NCI-H1436 (cell line): ENCODE measurements around the gene ZDHHC19.
"Not testable (repeated sequence)": the region's sequence is repeated elsewhere in the genome, so short reads cannot be mapped to it uniquely, and the experiment has no call there.

Source experiments
- DNase-seq: peaks from one replicate; lab custom pipeline; 2025; lab: John Stamatoyannopoulos, UW

Gene ZDHHC19

DNA sequence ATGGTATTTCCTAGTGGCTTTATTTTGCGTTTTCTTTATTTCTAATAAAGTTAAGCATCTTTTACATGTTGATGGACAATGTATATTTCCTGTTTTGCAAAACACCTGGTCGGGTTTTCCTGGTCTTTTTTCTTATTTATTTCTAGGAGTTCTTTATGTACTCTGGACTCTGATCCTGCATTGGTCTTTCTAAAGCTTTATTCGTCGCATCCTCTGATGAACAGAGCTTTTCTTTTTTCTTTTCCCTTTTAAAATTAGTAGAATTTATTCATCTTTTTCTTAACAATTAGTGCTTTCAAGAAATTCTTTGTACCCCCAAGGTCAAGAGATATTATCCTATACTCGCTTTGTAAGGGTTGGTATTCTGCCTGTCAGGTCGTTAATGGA lies 32.2 kb downstream of the ZDHHC19 start:
- DNase-seq = no peak

DNA sequence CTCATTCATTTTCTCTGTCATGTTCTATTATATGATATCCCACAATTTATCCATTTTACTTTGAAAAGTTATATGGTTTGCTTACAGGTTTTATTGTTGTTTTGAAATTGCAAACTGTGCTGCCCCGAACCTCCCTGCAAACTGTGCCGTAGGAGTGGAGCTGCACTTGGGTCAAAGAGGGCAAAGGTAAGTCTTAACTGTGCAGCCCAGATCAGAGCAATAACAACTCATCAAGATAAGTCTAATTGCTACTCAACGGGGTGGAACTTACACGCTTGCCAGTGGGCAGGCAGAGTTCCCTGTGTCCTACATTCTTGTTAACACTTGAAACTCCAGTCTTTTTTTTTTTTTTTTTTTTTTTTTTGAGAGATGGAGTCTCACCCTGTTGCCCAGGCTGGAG lies 33.2 kb downstream of the ZDHHC19 start:
- no peak for DNase-seq

GRCh38 chr3:196177567-196177966 lies 33.6 kb downstream of the ZDHHC19 start:
- no peak for DNase-seq

GRCh38 chr3:196175722-196176121 lies 35.5 kb downstream of the ZDHHC19 start:
- no peak for DNase-seq

DNA sequence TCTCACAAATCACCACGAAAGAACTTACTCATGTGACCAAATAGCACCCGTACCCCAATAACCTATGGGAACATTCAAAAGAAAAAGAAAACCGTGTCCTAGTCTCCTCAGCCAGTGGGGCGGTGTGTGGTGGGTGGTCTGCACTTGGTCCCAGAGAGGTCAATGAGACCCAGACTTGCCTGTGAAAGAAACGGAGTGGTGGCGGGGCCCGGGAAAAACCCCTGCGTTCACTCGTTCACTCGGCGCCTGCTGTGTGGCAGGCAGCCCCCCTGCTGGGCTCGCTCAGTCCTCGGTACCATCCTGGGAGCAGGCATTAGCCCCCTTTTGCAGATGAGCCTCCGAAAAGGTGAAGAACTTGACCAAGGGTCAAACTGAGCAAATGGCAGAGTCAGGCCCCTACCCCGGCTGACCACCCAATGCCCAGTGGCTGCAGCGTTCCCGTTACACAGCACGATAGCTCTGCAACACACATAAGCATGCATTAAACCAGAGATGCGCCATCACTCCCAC lies 36.0 kb downstream of the ZDHHC19 start:
- no peak for DNase-seq

DNA sequence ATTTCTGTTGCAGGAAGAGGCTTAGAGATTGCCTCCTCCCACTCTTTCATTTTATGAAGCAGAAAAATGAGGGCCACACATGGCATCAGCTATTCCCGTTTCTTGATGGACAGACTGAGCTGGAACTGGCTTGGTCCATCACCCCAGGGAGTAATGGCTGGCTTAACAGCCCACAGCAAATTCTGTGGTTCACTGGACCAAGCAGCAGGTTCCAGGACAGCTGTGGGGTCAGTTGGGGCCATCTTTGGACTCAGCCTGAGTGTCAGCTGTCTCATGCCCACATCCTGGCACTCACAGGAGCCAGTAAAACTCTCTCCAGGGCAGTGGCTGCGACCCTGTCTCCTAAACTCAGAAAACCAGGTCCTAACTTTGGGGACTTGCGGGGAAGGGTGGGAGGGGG lies 36.5 kb downstream of the ZDHHC19 start:
- DNase-seq = no peak

GRCh38 chr3:196170296-196170695 lies 40.9 kb downstream of the ZDHHC19 start:
- not testable (repeated sequence) for DNase-seq

- DNase-seq = no peak
Measured at GRCh38 chr3:196169836-196170240, 41.4 kb downstream of the ZDHHC19 start.

DNA sequence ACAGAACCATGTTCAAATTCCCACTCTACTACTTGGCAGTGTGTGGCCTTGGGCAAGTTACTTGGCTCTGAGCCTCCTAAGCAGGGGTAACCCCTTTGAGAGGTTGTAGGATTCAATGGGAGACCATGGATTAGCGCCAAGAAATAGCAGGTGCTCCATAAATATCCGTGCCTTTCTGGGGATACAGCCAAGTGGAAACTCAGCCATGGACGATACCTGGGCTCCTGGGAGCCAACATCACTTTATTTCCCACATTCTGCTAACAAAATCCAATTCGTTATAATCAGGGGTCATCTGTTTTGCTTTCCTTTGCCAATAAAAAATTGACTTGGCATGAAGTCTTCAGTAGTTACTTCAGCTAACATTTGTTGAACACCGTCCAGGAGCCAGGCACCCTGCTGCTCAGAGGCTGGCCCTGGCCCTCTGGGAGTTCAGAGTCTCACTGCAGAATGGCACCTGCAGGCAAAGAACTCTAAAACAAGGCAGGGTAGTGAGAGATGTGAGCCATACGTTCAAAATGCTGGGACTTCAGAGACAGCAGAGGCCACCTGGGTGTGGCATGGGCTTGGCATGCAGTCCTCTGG lies 42.3 kb downstream of the ZDHHC19 start:
- peak; percentile 27 for DNase-seq

DNA sequence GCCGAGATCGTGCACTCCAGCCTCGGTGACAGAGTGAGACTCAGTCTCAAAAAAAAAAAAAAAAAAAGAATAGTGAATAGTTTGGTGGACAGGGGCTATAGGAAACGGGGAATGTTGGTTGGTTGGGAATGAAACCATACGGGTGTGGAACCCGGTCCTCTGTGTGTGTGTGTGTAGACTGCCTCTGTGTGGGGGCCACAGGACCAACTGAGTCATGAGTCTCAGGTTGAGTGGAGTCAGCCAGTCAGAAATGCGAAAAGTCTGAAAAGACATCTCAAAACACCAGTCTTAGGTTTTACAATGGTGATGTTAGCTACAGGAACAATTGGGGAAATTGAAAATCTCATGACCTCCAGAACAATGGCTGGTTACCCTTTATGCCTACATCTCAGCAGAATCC lies 44.5 kb downstream of the ZDHHC19 start:
- DNase-seq = no peak

- DNase-seq = no peak
Measured at GRCh38 chr3:196165850-196166249, 45.4 kb downstream of the ZDHHC19 start.

GRCh38 chr3:196165006-196165575 lies 46.1 kb downstream of the ZDHHC19 start:
- not testable (repeated sequence) for DNase-seq

GRCh38 chr3:196164576-196164975 lies 46.6 kb downstream of the ZDHHC19 start:
- DNase-seq = no peak

DNA sequence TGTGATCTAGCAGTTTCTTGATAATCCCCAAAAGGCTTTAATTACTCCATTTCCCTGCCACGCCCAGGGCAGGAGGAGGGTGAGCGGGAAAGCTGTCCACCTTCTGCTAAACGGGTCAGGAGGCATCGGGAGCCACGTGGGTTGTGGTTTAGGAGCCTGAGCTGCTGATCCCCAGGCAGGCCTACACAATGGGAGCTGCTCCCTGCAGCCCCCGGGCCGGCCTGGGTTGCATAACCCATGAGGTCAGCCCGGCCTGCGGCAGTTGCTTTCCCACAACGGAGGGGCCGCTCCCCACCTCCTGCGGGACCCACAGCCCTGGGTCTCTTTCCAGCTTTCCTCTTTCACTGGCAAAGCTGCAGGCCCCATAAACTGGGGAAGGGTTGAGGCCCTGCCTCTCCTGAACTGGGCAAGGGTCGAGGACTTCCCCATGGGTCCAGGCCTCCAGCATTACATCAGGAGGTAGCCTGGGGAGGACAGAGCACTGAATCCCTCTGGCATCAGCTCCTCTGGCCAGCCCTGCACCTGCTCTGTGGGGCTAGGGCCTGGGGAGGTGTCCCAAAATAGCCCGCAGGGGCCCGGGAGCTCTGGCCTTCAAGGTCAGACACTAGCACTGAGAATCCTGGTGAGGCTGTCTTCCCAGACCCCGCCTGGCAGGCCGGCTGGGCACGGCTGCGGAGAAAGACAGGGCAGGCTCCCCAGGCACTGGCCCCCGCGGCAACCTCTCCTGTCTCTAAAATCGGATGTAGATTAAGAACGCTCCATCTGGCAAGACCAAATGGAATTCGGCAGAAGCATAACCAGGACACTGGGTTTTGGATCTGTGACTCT lies 47.3 kb downstream of the ZDHHC19 start:
- DNase-seq = no peak

GRCh38 chr3:196163212-196163611 lies 48.0 kb downstream of the ZDHHC19 start:
- DNase-seq = no peak

DNA sequence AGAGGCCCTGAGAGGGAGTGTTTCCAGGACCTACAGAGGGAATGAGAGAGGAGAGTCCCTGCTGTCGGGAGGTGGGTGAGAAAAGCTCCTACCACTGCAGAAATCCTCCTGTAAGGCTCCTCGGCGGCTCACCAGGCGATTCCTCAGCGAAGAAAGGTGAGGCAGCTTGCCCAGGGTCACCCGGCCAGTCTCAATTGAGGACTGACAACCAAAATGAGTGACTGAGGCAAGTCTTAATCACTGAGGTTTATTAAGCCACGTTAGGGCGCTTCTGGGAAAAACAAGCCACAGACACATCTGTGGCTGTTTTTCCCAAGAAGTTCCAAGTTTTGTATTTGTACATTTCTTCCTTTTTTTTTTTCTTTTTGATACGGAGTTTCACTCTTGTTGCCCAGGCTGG lies 48.5 kb downstream of the ZDHHC19 start:
- DNase-seq = no peak

DNA sequence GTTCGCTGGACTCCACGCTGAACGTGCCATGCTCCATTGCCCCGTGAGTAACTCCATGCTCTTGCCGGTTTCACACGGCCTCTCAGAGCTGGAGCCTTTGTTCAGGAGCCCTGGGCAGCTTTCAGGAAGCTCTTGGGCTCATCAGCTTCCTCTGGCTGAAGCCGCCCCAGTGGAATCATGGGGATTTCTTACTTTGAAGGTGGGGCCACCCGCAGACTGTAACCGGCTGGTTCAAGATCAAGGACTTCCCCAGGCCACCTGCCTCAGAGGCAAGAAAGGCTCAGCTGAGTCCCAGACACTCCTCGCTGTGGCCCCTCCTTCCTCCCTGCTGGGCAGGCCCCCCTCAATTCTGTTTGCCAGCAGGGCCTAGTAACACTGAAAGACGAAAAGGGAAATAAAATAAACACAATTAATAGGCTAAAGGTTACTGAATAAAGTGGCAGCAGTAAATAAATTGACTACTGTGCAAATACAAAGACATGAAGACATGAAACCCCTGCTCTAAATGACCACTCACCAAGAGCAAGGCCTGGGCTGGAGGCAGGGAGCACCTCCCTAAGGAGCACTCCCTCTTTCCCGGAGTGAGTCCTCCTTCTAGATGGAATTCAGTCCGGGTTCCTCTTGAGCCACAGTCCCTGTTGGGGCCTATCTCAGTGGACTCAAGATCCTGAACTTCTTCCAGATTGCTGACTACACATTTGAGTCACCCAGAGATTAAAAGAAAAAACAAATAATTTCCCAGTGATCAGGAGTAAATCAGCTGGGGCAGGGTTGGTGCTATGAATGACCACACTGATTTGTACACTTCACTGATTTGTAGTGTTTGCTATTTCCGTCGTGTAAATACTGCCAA lies 51.0 kb downstream of the ZDHHC19 start:
- DNase-seq = no peak

GRCh38 chr3:196159526-196159925 lies 51.7 kb downstream of the ZDHHC19 start:
- no peak for DNase-seq

GRCh38 chr3:196156160-196156559 lies 55.0 kb downstream of the ZDHHC19 start:
- DNase-seq = no peak

DNA sequence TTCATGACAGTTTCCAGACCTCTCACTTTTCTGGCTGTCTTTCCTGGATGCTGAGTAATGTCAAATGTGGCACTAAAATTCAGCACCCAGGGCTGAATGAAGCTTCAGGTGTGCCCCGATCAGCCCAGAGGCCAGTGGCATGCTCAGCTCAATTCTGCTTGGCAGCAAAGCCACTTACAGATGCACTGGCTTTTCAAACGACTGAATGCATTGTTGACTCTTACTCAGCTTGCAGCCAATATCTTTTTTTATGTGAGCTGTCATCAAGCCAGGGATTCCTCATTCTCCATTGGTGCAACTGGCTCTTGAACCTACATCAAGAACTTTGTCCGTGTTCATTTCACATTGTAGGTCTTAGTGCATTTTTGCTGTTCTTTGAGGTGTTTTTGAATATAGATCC lies 60.7 kb downstream of the ZDHHC19 start:
- DNase-seq = no peak

DNA sequence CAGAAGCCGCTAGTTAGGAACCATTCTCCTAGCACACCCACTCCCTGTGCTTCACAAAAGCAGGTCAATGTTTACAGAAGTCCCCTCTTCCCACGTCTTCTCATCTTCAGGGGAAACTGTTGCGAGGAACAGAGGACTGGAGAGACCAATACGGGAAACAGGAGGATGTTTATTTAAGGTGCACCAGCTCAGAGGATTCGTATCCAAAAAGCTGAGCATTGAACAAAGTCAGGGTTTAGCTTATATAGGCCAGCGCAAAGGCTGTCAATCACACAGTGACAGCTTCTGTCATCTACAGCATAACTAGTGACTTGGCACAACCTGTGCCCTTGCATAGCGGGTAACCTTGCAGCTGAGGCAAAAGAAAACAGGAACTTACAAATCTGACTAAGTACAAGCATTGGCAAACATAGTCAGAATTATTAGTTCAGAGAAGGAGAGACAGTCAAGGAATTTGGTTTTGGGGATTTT lies 61.3 kb downstream of the ZDHHC19 start:
- DNase-seq = no peak

GRCh38 chr3:196149375-196149774 lies 61.8 kb downstream of the ZDHHC19 start:
- DNase-seq = no peak
